Kidney epithelial cell (primary cell): ENCODE data around the gene JAKMIP2. TPM values are rescaled to one million over a fixed set of nuclear protein-coding genes. Genes with fewer than 3 reads are reported as not detected.

Experiments
- DNase-seq: peaks from one replicate; pipeline ENCODE4 v3.0.0-alpha.2; 2010; ENCODE audit warnings: low read depth
- H3K27me3 ChIP-seq: 2 replicates; pipeline ENCODE4 v1.6.0; 2011; ENCODE audit warnings: low read length; ENCODE audit not compliant: control insufficient read depth, insufficient read depth
- H3K36me3 ChIP-seq: 2 replicates; pipeline ENCODE4 v1.5.1; 2011; ENCODE audit warnings: low read length; ENCODE audit not compliant: control insufficient read depth, insufficient read depth
- H3K4me3 ChIP-seq: 2 replicates; pipeline ENCODE4 v1.5.1; 2011; ENCODE audit warnings: low read depth, mild to moderate bottlenecking, control low read depth, low read length
- total RNA-seq: library from RNA; depleted of rRNA; stranded (reverse); fragments of >200 nt; gene quantifications from 2 replicates; pipeline ENCODE4 v1.2.3, GENCODE V29; 2015
- TF ChIP-seq, protein P1 (sequence below): IDR thresholded peaks from 2 replicates; pipeline ENCODE4 v1.5.1; 2011; ENCODE audit warnings: mild to moderate bottlenecking, moderate library complexity, low read length, control low read depth, inconsistent platforms; ENCODE audit not compliant: insufficient read depth, poor library complexity, severe bottlenecking

JAKMIP2 gene
- total RNA-seq, 1 donor from 2014 or later = 0.42 TPM

DNA sequence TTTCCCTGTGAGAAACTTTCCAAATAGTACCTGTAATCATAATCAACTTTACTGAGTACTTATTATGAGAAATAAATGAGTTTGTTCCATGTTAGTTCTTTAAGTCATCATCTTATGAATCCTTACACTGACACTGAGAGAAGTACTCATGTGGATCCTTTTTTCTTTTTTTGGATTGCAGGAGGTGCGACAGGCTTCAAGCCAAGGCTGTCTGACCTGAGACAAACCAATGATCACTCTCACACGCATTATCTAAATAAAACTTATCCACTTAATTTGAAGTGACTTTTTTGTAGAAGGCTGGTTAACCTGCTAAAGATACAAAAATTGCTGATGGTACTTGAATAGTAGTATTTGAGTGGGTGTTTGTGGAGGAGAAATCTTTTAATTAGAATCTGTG is 39.5 kb downstream of the JAKMIP2 start:
- TF ChIP-seq, protein P1, sequence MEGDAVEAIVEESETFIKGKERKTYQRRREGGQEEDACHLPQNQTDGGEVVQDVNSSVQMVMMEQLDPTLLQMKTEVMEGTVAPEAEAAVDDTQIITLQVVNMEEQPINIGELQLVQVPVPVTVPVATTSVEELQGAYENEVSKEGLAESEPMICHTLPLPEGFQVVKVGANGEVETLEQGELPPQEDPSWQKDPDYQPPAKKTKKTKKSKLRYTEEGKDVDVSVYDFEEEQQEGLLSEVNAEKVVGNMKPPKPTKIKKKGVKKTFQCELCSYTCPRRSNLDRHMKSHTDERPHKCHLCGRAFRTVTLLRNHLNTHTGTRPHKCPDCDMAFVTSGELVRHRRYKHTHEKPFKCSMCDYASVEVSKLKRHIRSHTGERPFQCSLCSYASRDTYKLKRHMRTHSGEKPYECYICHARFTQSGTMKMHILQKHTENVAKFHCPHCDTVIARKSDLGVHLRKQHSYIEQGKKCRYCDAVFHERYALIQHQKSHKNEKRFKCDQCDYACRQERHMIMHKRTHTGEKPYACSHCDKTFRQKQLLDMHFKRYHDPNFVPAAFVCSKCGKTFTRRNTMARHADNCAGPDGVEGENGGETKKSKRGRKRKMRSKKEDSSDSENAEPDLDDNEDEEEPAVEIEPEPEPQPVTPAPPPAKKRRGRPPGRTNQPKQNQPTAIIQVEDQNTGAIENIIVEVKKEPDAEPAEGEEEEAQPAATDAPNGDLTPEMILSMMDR = no peak
- no peaks in the 10 kb centered on the region for H3K36me3 ChIP-seq
- H3K27me3 ChIP-seq = no peaks in the 10 kb centered on the region

DNA sequence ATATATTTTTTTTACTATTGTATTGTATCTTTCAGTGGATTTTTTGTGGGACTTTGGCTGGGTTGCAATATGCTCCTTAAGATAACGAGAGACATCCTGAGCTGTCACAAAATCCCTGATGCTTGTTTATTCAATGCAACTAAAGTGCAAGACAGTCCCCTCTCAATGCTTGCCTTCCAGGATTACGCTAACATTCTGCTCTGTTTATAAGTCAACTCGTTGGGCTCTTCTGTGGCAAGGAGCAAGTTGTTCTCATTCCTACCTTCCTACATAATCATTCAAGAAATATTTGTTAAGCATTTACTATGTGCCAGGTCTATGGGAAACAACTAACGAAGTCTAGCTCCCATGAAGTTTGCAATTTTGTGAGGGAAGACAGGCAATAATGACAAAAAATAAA is 40.4 kb downstream of the JAKMIP2 start:
- no peak for DNase-seq
- no peaks in the 10 kb centered on the region for H3K36me3 ChIP-seq
- TF ChIP-seq, protein P1 = no peak
- H3K27me3 ChIP-seq = no peaks in the 10 kb centered on the region
- H3K4me3 ChIP-seq = no peak overlapping the region

More for the DNA sequence above, 39.5 kb downstream of the JAKMIP2 start:
- no peak overlapping the region for H3K4me3 ChIP-seq
- DNase-seq = no peak

DNA sequence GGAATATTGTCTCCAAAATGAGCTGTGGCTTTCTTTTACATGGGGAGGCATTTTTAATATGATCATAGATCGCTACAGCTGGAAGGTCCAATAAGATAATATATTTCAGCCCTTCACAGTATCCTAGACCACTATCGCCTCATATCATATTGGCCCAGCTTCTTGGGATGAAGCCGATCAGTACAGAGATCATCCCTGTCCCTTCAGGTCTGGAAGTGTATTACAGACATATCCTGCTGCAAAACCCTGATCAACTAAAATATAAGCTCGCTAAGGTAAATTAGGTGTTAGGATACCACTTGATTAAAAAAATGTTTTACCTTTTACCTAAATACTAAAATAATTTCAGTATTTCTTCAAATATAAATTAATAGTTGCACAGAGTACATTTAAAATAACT is 41.7 kb downstream of the JAKMIP2 start:
- Histone ChIP-seq H3K27me3 (no peaks in the 10 kb centered on the region), H3K36me3 (no peaks in the 10 kb centered on the region), H3K4me3 (no peak overlapping the region)
- DNase-seq = no peak
- TF ChIP-seq, protein P1 = no peak

DNA sequence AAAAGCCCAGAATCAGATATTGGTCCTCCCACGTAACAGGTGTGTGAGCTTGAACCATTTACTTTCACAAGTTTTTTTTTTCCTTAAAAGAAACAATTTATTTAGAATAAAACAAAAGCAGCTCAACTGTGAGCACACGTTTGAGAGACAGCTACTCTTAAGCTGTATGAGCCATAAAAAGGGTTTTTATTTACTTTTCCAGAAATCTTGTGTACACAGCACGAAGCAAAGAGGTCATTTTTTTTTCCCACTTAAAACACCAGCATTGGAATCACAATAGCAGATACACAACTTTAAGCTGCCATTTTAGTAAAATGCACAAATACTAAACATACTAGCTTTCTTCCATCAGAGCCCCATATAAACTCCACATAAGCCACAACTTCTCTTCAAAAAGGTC is 44.6 kb downstream of the JAKMIP2 start:
- no peaks in the 10 kb centered on the region for H3K36me3 ChIP-seq
- TF ChIP-seq, protein P1 = no peak
- H3K27me3 ChIP-seq = no peaks in the 10 kb centered on the region
- no peak for DNase-seq
- no peak overlapping the region for H3K4me3 ChIP-seq

DNA sequence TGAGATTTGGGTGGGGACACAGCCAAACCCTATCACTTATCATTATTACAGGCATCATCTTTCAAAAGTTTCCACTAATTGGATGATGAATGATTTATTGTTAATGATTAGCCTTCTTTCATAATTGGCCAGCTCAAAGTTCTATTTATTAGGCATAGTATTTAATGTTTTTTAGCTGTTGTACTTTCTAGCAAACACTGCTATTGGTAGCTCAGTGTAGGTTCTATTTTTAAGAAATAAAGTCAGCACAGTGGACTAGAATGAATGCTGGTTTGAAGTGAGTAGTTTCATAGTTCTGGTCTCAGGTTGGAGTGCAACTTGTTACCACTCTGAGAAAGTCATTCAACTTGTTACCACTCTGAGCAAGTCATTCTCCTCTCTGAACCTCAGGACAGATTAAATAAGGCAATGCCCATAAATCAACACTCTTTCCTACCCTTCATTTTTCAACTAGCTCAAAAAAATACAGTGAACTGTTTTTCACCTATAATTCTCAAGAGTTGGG is 46.9 kb downstream of the JAKMIP2 start:
- Histone ChIP-seq H3K36me3 (no peaks in the 10 kb centered on the region), H3K27me3 (no peaks in the 10 kb centered on the region), H3K4me3 (no peak overlapping the region)
- DNase-seq = no peak
- TF ChIP-seq, protein P1 = no peak

DNA sequence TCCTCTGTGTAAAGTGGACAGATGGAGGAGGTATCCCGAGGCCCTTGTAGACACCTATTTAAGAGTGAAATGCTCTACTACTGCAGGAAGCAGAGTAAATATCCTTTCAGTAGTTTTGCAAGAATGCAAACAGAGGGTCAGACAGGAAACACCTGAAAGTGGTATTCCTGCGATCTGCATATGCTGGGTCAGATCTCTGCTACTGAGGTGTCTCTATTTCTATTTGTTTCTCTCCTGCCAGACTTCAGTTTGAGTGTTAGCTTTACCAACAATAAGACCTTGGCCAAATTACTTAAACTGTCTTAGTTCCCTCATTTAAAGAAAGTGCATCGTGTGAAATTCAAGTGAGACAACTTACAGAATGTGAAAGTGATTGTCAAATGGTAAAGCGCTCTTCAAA is 47.6 kb downstream of the JAKMIP2 start:
- no peak for DNase-seq
- H3K27me3 ChIP-seq = no peaks in the 10 kb centered on the region
- no peak overlapping the region for H3K4me3 ChIP-seq
- TF ChIP-seq, protein P1 = no peak
- H3K36me3 ChIP-seq = no peaks in the 10 kb centered on the region
